LoVo (cell line): ENCODE data around the gene P2RX1.
"Not testable (repeated sequence)": the region's sequence is repeated elsewhere in the genome, so short reads cannot be mapped to it uniquely, and the experiment has no call there.

Source experiments
- DNase-seq: peaks from one replicate; pipeline ENCODE4 v3.0.0-alpha.2; 2016; ENCODE audit warnings: low spot score

P2RX1 gene

GRCh38 chr17:3857261-3858105 lies 58.8 kb downstream of the P2RX1 start:
- no peak for DNase-seq

GRCh38 chr17:3854204-3854603 lies 62.1 kb downstream of the P2RX1 start:
- DNase-seq = not testable (repeated sequence)

- no peak for DNase-seq
Measured at GRCh38 chr17:3852561-3852960, 63.7 kb downstream of the P2RX1 start.

- no peak for DNase-seq
Measured at GRCh38 chr17:3851461-3852100, 64.7 kb downstream of the P2RX1 start.

- DNase-seq = no peak
Measured at GRCh38 chr17:3848229-3848835, 67.9 kb downstream of the P2RX1 start.

GRCh38 chr17:3847165-3847670 lies 69.0 kb downstream of the P2RX1 start:
- no peak for DNase-seq
